BLaER1 (cell line): Measurements from ENCODE around the gene PHF14.

Source experiments
- H3K27ac ChIP-seq: shearing (Covaris generic); formaldehyde crosslinking; 2 replicates; pipeline ENCODE4 v1.8.1; 2022
- H3K27me3 ChIP-seq: shearing (Covaris generic); formaldehyde crosslinking; 2 replicates; pipeline ENCODE4 v1.8.1; 2022
- H3K36me3 ChIP-seq: shearing (Covaris generic); formaldehyde crosslinking; 2 replicates; pipeline ENCODE4 v1.8.1; 2022
- H3K4me1 ChIP-seq: shearing (Covaris generic); formaldehyde crosslinking; 2 replicates; pipeline ENCODE4 v1.8.1; 2022
- H3K4me2 ChIP-seq: shearing (Covaris generic); formaldehyde crosslinking; 2 replicates; pipeline ENCODE4 v1.8.1; 2022
- H3K4me3 ChIP-seq: shearing (Covaris generic); formaldehyde crosslinking; 2 replicates; pipeline ENCODE4 v1.8.1; 2022
- H3K9ac ChIP-seq: shearing (Covaris generic); formaldehyde crosslinking; 2 replicates; pipeline ENCODE4 v1.8.1; 2022
- H3K9me3 ChIP-seq: shearing (Covaris generic); formaldehyde crosslinking; 2 replicates; pipeline ENCODE4 v1.8.1; 2022
- H4K20me1 ChIP-seq: shearing (Covaris generic); formaldehyde crosslinking; 2 replicates; pipeline ENCODE4 v1.8.1; 2022
- Cebpa-rat ChIP-seq: shearing (Covaris generic); IDR thresholded peaks from 2 replicates; pipeline ENCODE4 v1.8.1; 2022

Gene PHF14

DNA sequence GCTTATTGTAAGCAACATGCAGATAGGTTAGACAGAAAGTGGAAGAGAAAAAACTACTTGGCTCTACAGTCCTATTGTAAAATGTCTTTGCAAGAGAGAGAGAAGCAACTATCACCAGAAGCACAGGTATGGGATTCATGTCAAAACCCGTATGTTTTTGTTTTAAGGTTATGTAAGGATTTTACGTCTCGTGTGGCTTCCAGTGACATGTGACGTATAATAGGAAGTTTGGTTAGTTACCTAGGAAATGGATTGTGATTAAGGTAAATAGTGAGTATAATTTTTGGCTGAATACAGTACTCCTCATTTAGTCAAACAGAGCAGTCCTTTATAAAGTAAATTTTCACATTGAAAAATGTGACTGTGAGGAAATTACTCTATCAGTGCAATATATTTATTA is 62.0 kb downstream of the PHF14 start:
- Histone ChIP-seq H3K9ac (no peak overlapping the region), H3K36me3 (peaks cover 74% of the 10 kb centered on the region), H4K20me1 (no peaks in the 10 kb centered on the region), H3K4me3 (no peak overlapping the region), H3K27ac (no peak overlapping the region), H3K9me3 (no peaks in the 10 kb centered on the region), H3K4me1 (no peaks in the 10 kb centered on the region), H3K4me2 (no peak overlapping the region), H3K27me3 (no peaks in the 10 kb centered on the region)
- no peak for TF ChIP-seq Cebpa-rat

DNA sequence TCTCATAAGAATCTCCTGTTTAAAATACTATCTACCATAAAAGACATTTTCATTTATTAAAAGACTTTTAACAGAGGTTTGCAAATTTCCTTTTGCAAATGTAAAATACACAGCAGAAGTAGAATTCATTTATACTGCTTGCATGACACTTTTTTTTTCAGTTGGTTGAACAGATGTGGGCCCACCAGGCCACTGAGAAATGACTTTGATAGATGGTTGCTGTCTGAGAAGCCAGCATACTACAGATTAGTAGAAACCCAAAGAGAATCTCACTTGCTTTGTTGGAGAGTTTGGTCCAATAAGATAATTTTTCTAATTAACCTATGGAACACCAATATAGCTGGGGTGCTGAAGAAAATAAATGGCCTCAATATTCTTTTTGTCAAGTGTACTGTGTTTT is 66.3 kb downstream of the PHF14 start:
- no peaks in the 10 kb centered on the region for H3K9me3 ChIP-seq
- no peak overlapping the region for H3K9ac ChIP-seq
- H3K4me2 ChIP-seq, result no peak overlapping the region
- H3K36me3 ChIP-seq, result peaks cover 63% of the 10 kb centered on the region
- no peak overlapping the region for H3K4me3 ChIP-seq
- no peaks in the 10 kb centered on the region for H4K20me1 ChIP-seq
- no peak overlapping the region for H3K27ac ChIP-seq
- no peak for TF ChIP-seq Cebpa-rat
- H3K27me3 ChIP-seq, result no peaks in the 10 kb centered on the region
- H3K4me1 ChIP-seq, result no peaks in the 10 kb centered on the region

DNA sequence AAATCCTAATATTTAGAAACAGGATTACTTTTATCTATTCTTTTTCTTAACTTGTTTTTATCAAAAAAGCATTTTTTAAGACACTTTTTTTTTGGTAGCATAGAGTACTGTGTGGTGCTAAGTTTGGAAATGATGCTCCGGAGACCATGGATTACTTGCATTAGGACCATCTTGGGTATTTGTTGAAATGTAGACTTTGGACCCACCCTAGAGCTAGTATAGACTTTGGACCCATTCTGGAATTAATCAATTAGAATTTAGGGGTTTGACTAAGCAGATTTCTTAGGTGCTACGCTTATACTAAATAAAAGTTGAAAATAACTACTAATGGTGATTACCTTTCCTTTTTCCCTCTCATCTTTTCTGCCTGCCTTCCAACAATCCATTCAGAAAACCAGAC is 80.4 kb downstream of the PHF14 start:
- peaks cover 39% of the 10 kb centered on the region for H3K36me3 ChIP-seq

DNA sequence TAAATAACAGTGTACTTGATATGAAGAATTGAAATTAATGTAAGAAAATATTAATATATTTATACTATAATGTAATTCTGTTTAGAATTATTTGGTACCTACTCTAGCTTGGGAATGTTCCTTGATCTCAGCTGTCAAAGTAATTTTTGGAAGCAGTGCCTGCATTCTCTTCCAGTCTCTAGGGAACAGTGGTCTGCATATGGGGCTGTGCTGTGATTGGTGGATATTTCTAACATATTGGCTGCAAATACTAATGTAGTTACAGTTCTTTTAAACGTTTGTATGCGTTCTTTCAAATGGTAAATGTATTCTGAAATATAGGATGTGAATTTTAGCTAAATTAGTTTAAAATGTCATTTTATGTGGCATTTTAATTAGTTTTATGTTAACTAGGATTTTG is 87.2 kb downstream of the PHF14 start:
- Histone ChIP-seq H3K4me2 (peak overlapping the region; percentile 48), H3K27ac (no peak overlapping the region), H4K20me1 (peaks cover 18% of the 10 kb centered on the region; the same call in 1 of the 2 replicates), H3K4me3 (no peak overlapping the region), H3K9ac (no peak overlapping the region), H3K36me3 (peaks cover 24% of the 10 kb centered on the region), H3K27me3 (no peaks in the 10 kb centered on the region), H3K4me1 (peaks cover 41% of the 10 kb centered on the region), H3K9me3 (no peaks in the 10 kb centered on the region)
- no peak for TF ChIP-seq Cebpa-rat

More for the DNA sequence above, 80.4 kb downstream of the PHF14 start:
- Histone ChIP-seq H4K20me1 (no peaks in the 10 kb centered on the region), H3K4me2 (no peak overlapping the region), H3K9ac (no peak overlapping the region), H3K4me3 (no peak overlapping the region), H3K4me1 (no peaks in the 10 kb centered on the region), H3K27me3 (no peaks in the 10 kb centered on the region), H3K27ac (no peak overlapping the region), H3K9me3 (no peaks in the 10 kb centered on the region)
- TF ChIP-seq Cebpa-rat, result no peak

DNA sequence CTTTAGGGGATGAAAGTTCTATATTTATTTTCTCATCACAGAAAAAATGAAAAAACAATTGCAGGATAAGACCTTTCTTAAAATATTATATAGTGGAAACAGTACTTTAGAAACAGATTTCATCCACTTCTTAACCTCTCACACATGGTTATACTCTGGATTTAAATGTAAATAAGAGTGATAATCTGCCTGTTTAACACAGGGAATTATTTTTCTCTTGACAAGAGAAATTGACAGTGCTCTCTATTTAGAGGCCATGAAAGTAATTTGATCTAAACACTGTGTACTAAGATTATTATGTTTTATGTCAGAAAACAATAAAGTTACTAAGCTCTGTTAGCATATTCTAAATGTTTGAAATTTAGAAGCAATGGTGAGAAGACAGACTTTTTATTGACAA is 88.4 kb downstream of the PHF14 start:
- Histone ChIP-seq H3K36me3 (peaks cover 32% of the 10 kb centered on the region), H3K9ac (no peak overlapping the region), H3K27me3 (no peaks in the 10 kb centered on the region), H3K27ac (peak overlapping the region; percentile 45; the same call in 1 of the 2 replicates), H3K4me1 (peaks cover 41% of the 10 kb centered on the region), H3K4me2 (peak overlapping the region; percentile 50; the same call in 1 of the 2 replicates), H4K20me1 (peaks cover 18% of the 10 kb centered on the region; the same call in 1 of the 2 replicates), H3K9me3 (no peaks in the 10 kb centered on the region; the same call in 1 of the 2 replicates), H3K4me3 (no peak overlapping the region)
- no peak for TF ChIP-seq Cebpa-rat

DNA sequence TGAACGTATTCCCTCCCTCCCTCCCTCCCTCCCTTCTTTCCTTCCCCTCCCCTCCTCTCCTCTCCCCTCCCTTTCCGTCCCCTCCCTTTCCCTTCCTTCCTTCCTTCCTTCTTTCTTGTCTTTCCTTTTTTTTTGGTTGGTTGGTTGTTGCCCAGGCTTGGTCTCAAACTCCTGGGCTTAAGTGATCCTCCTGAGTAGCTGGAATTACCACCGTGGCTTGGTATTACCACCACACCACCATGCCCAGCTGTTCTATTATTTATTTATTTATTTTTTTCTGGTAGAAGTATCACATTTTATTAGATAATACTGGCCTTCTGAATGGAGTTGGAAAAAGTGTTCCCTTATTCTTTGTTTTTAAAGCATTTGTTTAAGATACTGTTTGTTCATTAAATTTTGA is 95.9 kb downstream of the PHF14 start:
- no peaks in the 10 kb centered on the region; the same call in 1 of the 2 replicates for H3K9me3 ChIP-seq
- no peak for TF ChIP-seq Cebpa-rat
- H3K4me3 ChIP-seq, result no peak overlapping the region
- peaks cover 59% of the 10 kb centered on the region for H3K36me3 ChIP-seq
- no peaks in the 10 kb centered on the region for H3K27me3 ChIP-seq
- no peak overlapping the region for H3K4me2 ChIP-seq
- no peak overlapping the region for H3K27ac ChIP-seq
- H3K4me1 ChIP-seq, result 0 out of 2 replicates have a peak, but pooled peaks cover 4% of the 10 kb centered on the region
- H3K9ac ChIP-seq, result no peak overlapping the region
- no peaks in the 10 kb centered on the region for H4K20me1 ChIP-seq

DNA sequence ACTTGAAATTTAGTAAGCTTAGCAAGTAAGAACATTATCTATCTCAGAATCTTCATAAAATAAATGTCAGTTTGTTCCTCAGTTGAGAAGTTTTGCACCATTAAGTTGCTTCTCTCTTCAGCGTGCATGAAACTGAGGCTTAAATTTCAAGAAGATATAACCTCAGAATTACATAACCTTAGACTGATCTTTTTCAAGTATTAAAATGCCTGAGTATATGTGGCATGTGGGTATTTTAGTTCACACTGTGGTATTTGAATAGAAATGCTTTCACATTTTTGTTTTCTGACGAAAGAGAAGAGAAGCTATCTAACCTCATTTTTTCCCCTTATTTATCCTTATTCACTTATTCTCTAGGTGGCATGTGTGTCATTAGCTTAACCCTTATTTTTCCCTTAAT is 104.1 kb downstream of the PHF14 start:
- Histone ChIP-seq H3K4me2 (no peak overlapping the region), H3K27ac (no peak overlapping the region), H3K27me3 (no peaks in the 10 kb centered on the region), H3K4me1 (peaks cover 5% of the 10 kb centered on the region; the same call in 1 of the 2 replicates), H3K36me3 (peaks cover 35% of the 10 kb centered on the region), H3K4me3 (no peak overlapping the region), H3K9ac (no peak overlapping the region), H4K20me1 (no peaks in the 10 kb centered on the region), H3K9me3 (no peaks in the 10 kb centered on the region)
- no peak for TF ChIP-seq Cebpa-rat

DNA sequence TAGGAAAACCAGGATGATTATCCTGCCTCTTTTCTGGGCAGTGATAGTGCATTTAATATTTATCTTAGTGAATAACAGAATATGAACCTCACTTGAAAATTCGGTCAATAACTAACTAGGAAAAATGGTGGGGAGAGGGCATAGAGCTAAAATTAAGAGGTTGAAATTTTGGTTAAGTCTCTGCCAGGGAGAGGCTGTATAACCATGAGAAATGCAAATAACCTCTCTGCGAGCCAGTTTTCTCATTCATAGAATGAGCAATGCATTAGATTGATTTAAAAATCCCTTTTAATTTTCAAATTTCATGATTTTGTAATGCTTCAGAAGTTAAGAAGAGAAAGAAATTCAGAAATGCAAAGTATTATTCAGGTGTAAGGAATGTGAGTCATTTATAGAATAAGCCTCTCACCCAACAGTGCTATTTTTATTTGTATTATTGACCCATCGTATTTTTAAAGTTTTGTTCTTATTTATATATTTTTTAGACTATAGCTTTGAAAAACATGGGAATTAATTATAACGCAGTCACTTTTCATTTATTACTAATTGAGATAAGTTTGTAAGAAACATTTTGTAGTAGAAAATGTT is 104.7 kb downstream of the PHF14 start:
- Histone ChIP-seq H3K9ac (no peak overlapping the region), H3K36me3 (peaks cover 37% of the 10 kb centered on the region), H3K27ac (no peak overlapping the region), H4K20me1 (no peaks in the 10 kb centered on the region), H3K4me1 (peaks cover 5% of the 10 kb centered on the region; the same call in 1 of the 2 replicates), H3K4me3 (no peak overlapping the region), H3K9me3 (no peaks in the 10 kb centered on the region), H3K4me2 (no peak overlapping the region), H3K27me3 (no peaks in the 10 kb centered on the region)
- TF ChIP-seq Cebpa-rat, result no peak

DNA sequence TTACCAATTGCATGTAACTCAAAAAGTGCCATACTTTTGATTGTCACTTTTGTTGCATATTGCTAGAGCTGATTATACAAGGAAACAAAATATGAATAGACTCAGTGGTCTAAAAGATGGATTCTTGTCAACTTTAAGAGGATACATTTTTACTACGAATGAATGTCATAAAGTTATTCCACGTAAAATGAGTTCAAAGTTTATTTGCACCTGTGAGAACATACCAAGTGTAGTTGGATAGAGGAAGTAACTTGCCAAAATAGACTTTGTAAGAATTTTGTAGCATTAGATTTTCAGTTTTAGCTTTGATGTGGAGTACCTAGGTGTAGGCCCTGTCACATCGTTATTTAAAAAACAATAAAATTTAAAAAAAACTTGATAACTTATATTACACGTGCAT is 106.2 kb downstream of the PHF14 start:
- Histone ChIP-seq H3K4me2 (no peak overlapping the region), H3K27me3 (no peaks in the 10 kb centered on the region), H3K4me3 (no peak overlapping the region), H3K4me1 (peaks cover 5% of the 10 kb centered on the region; the same call in 1 of the 2 replicates), H3K9me3 (no peaks in the 10 kb centered on the region), H3K36me3 (peaks cover 32% of the 10 kb centered on the region), H4K20me1 (no peaks in the 10 kb centered on the region), H3K27ac (no peak overlapping the region), H3K9ac (no peak overlapping the region)
- no peak for TF ChIP-seq Cebpa-rat

DNA sequence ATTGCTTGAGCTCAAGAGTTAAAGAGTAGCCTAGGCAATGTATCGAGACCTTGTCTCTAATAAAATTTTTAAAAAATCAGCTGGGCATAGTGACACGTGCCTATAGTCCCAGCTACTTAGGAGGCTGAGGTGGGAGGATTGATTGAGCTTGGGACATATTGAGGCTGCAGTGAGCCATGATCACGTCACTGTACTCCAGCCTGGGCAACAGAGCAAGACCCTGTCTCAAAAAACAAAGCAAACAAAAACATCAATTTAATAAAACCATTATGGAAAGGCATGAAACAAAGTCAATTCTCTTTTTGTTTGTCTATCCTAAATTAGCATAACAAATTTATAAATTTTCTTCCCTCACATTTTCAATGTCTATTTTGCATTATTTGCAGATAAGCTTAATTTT is 108.4 kb downstream of the PHF14 start:
- H3K9me3 ChIP-seq, result no peaks in the 10 kb centered on the region
- no peak for TF ChIP-seq Cebpa-rat
- no peak overlapping the region for H3K9ac ChIP-seq
- no peak overlapping the region for H3K4me3 ChIP-seq
- no peak overlapping the region for H3K4me2 ChIP-seq
- H4K20me1 ChIP-seq, result no peaks in the 10 kb centered on the region
- H3K27ac ChIP-seq, result no peak overlapping the region
- peaks cover 5% of the 10 kb centered on the region; the same call in 1 of the 2 replicates for H3K4me1 ChIP-seq
- peaks cover 29% of the 10 kb centered on the region for H3K36me3 ChIP-seq
- no peaks in the 10 kb centered on the region for H3K27me3 ChIP-seq
